Parathyroid adenoma (tissue), 2 donors: ENCODE measurements around the gene MFAP3L.
"Not testable (repeated sequence)": the region's sequence is repeated elsewhere in the genome, so short reads cannot be mapped to it uniquely, and the experiment has no call there.

Source experiments
- H2AFZ ChIP-seq: fragments of 300-600 bp; sonication (generic); one replicate; pipeline ENCODE4 v1.7.0; 2017; ENCODE audit warnings: antibody characterized with exemption, mild to moderate bottlenecking
- H3K27ac ChIP-seq: fragments of 300-600 bp; sonication (generic); one replicate; pipeline ENCODE4 v1.7.0; 2017
- H3K27me3 ChIP-seq: fragments of 300-600 bp; sonication (generic); one replicate; pipeline ENCODE4 v1.7.0; 2017; ENCODE audit warnings: low read length; ENCODE audit not compliant: control insufficient read depth, insufficient read depth
- H3K36me3 ChIP-seq: fragments of 300-600 bp; sonication (generic); one replicate; pipeline ENCODE4 v1.7.0; 2017; ENCODE audit warnings: low read length; ENCODE audit not compliant: control insufficient read depth, insufficient read depth
- H3K4me1 ChIP-seq: fragments of 300-600 bp; sonication (generic); one replicate; pipeline ENCODE4 v1.7.0; 2017; ENCODE audit warnings: control low read depth
- H3K4me2 ChIP-seq: fragments of 300-600 bp; sonication (generic); one replicate; pipeline ENCODE4 v1.7.0; 2017; ENCODE audit warnings: low read length
- H3K4me3 ChIP-seq: fragments of 300-600 bp; sonication (generic); one replicate; pipeline ENCODE4 v1.7.0; 2017; ENCODE audit warnings: low read depth, low read length
- H3K79me2 ChIP-seq: fragments of 300-600 bp; sonication (generic); one replicate; pipeline ENCODE4 v1.7.0; 2017; ENCODE audit warnings: control low read depth
- H3K9ac ChIP-seq: fragments of 300-600 bp; sonication (generic); one replicate; pipeline ENCODE4 v1.7.0; 2017; ENCODE audit warnings: mild to moderate bottlenecking
- H3K9me3 ChIP-seq: fragments of 300-600 bp; sonication (generic); one replicate; pipeline ENCODE4 v1.7.0; 2017; ENCODE audit warnings: low read length; ENCODE audit not compliant: control insufficient read depth
- CTCF ChIP-seq: fragments of 300-600 bp; sonication (generic); IDR thresholded peaks from one replicate; pipeline ENCODE4 v1.7.0; 2017; ENCODE audit warnings: antibody characterized with exemption, mild to moderate bottlenecking
- donor health status: primary hyperparathyroidism.

MFAP3L gene

DNA sequence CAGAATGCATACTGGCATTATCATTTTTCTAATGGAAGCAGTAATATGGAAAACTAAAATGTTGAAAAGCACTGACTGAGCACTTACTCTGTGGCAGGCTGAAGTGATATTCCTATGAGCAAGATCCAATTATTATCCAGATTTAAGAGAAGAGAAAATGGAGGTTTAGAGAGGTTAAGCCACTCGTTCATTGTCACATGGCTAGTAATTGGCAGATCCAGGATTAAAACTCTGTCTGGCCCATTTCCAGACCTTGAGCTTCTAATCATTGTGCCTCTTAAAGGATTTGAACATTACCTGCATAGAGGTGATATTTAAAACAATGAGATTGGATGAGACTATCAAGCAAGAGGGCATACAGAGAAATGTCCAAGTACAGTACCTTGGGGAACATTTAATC is 80.6 kb downstream of the MFAP3L start:
- TF ChIP-seq CTCF = no peak
- Histone ChIP-seq H2AFZ (no peak overlapping the region), H3K9me3 (no peaks in the 10 kb centered on the region), H3K4me1 (no peaks in the 10 kb centered on the region), H3K9ac (no peak overlapping the region), H3K27ac (no peak overlapping the region), H3K4me2 (no peak overlapping the region), H3K79me2 (no peaks in the 10 kb centered on the region), H3K27me3 (no peaks in the 10 kb centered on the region), H3K36me3 (no peaks in the 10 kb centered on the region), H3K4me3 (no peak overlapping the region)

DNA sequence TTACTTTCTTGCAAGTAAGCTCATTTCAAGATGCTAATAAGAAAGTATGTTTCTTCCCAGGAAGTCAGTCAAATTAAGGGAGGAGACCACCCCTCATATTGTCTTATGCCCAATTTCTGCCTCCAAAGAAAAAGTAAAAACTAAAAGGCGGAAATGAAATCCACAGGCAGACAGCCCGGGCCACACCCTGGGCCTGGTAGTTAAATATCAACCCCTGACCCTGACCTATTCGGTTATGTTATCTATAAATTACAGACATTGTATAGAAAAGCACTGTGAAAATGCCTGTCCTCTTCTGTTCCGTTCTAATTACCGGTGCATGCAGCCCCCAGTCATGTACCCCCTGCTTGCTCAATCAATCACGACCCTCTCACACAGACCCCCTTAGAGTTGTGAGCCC is 82.6 kb downstream of the MFAP3L start:
- not testable (repeated sequence) for H3K4me1 ChIP-seq, H3K27ac ChIP-seq, H3K27me3 ChIP-seq, H3K36me3 ChIP-seq, H3K79me2 ChIP-seq, H3K4me3 ChIP-seq, H3K9ac ChIP-seq, H3K4me2 ChIP-seq, H2AFZ ChIP-seq, H3K9me3 ChIP-seq

- H3K27ac ChIP-seq = no peak overlapping the region
- H3K27me3 ChIP-seq = no peaks in the 10 kb centered on the region
- no peak overlapping the region for H3K4me2 ChIP-seq
- H3K4me3 ChIP-seq = no peak overlapping the region
- no peak overlapping the region for H2AFZ ChIP-seq
- H3K36me3 ChIP-seq = no peaks in the 10 kb centered on the region
- H3K4me1 ChIP-seq = no peaks in the 10 kb centered on the region
- no peak for TF ChIP-seq CTCF
- no peak overlapping the region for H3K9ac ChIP-seq
- no peaks in the 10 kb centered on the region for H3K9me3 ChIP-seq
- no peaks in the 10 kb centered on the region for H3K79me2 ChIP-seq
Observed at GRCh38 chr4:169941141-169941540, 85.1 kb downstream of the MFAP3L start.

DNA sequence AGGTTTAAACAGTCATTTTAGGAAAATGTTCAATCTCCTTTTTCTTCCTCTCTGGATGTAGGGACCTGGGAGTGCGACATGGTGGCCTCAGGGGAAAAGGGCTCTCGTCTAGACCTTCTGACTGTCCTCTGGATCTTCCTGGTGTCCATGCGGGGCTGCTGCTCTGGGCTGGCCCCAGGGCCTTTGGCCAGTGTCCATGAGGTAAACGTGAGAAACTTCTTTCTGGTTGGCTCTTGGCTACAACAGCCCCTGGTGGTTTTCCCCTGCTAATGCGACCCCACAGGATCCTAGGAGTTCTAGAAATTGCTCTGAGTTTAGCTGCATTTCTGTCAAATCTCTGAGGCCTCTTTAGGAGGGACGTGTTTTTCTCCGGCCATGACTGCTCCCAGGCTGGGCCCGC is 85.7 kb downstream of the MFAP3L start:
- no peaks in the 10 kb centered on the region for H3K4me1 ChIP-seq
- H3K27ac ChIP-seq = no peak overlapping the region
- no peaks in the 10 kb centered on the region for H3K36me3 ChIP-seq
- no peak overlapping the region for H2AFZ ChIP-seq
- TF ChIP-seq CTCF = no peak
- H3K4me2 ChIP-seq = no peak overlapping the region
- H3K79me2 ChIP-seq = no peaks in the 10 kb centered on the region
- H3K9ac ChIP-seq = no peak overlapping the region
- H3K4me3 ChIP-seq = no peak overlapping the region
- no peaks in the 10 kb centered on the region for H3K9me3 ChIP-seq
- H3K27me3 ChIP-seq = no peaks in the 10 kb centered on the region
